ENCODE results near the gene HBG1. TPM values are rescaled to one million over a fixed set of nuclear protein-coding genes. Genes with fewer than 3 reads are reported as not detected.
A peak's percentile ranks its signal among the peaks of the same experiment; 100 is the strongest.

HBG1 gene
- total RNA-seq, 1 donor from 2014 or later = not detected

DNA sequence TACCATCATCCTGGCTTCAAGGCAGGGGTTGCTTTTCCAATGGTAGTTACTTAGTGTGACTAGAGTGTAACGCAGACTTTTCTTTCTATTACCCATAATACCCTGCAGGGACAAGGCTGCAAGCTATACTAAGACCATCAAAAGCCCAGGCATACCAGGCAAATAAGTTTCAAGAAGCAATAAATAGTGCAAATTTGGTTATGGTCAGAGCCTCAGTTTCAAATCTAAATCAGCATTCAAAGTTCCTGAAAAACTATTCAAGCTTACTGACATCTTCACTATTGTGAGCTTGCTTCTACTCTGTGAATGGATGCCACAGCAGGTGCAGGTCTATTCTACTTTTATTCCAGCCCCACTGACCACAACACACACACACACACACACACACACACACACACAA is 20.3 kb downstream of the HBG1 start:
- no peak for DNase-seq (ENCODE audit: extremely low read depth, low read depth, low spot score)

DNA sequence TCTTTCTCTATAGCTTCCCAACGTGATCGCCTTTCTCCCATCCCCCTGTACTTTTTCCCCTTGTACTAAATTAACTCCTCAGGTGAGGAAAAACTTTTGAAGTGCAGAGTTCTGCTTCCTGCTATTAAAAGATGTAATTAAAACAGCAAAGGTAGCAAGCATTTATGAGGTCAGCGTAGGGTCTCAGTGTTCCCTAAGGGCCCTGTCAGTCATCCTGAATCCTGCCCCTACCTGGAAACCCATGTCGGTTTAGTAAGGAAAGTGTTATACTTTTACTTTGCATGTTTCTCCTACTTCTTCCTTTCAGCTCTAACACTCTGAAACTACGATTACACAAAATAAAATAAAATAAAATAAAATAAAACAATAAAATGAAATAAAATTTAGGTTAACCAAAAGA is 21.5 kb downstream of the HBG1 start:
- no peak for DNase-seq (ENCODE audit: extremely low read depth, low read depth, low spot score)

- no peak for DNase-seq (ENCODE audit: extremely low read depth, low read depth, low spot score)
These were observed 22.0 kb downstream of the HBG1 start for GRCh38 chr11:5227681-5228080.

DNA sequence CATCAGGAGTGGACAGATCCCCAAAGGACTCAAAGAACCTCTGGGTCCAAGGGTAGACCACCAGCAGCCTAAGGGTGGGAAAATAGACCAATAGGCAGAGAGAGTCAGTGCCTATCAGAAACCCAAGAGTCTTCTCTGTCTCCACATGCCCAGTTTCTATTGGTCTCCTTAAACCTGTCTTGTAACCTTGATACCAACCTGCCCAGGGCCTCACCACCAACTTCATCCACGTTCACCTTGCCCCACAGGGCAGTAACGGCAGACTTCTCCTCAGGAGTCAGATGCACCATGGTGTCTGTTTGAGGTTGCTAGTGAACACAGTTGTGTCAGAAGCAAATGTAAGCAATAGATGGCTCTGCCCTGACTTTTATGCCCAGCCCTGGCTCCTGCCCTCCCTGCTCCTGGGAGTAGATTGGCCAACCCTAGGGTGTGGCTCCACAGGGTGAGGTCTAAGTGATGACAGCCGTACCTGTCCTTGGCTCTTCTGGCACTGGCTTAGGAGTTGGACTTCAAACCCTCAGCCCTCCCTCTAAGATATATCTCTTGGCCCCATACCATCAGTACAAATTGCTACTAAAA is 22.8 kb downstream of the HBG1 start, which contains the start of gene HBB:
HBB (minus strand) TSS at position 340 of the 579 bp plus-strand sequence; CDS start at position 290, 50 bp downstream.
- DNase-seq (ENCODE audit: extremely low read depth, low read depth, low spot score) = no peak

- DNase-seq (ENCODE audit: extremely low read depth, low read depth, low spot score) = no peak
These were observed 24.2 kb downstream of the HBG1 start for GRCh38 chr11:5225480-5225871.

GRCh38 chr11:5224538-5225479 is 24.8 kb downstream of the HBG1 start:
- DNase-seq (ENCODE audit: extremely low read depth, low read depth, low spot score) = no peak

GRCh38 chr11:5223686-5224085 is 26.0 kb downstream of the HBG1 start:
- no peak for DNase-seq (ENCODE audit: extremely low read depth, low read depth, low spot score)

DNA sequence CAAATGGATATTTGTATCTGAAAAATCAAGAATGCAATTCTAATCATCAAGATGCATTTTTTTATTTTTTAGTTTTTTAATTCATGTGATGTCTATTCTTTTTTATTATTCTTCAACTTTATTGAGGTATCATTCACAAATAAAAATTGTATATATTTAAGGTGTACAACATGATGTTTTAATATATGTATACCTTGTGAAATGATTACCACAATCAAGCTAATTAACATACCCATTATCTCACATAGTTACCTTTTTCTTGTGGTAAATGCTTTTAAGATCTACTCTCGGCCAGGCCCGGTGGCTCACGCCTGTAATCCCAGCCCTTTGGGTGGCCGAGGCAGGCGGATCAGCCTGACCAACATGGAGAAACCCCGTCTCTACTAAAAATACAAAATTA is 26.5 kb downstream of the HBG1 start:
- DNase-seq (ENCODE audit: extremely low read depth, low read depth, low spot score) = no peak

GRCh38 chr11:5210376-5210885 is 39.2 kb downstream of the HBG1 start:
- no peak for DNase-seq (ENCODE audit: extremely low read depth, low read depth, low spot score)

DNA sequence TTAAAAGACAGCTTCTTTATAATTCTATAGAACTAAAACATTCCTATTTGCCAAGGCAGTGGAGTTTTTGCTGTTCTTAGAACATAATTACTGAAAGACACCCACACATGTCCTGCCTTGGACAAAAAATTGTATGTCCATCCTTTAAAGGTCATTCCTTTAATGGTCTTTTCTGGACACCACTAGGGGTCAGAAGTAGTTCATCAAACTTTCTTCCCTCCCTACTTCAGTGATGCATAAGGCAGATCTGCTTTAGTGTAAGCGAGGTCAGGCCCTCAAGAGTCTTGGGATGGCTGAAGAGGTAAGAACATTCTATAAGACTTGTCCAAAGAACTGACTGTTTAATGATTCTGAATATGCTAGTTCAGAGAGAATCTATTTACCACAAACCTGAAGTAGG is 44.9 kb downstream of the HBG1 start:
- peak; percentile 27 for DNase-seq (ENCODE audit: extremely low read depth, low read depth, low spot score)

GRCh38 chr11:5203366-5203765 is 46.3 kb downstream of the HBG1 start:
- no peak for DNase-seq (ENCODE audit: extremely low read depth, low read depth, low spot score)

GRCh38 chr11:5200582-5200981 is 49.1 kb downstream of the HBG1 start, which contains the start of gene OR51V1:
OR51V1 (minus strand) TSS chr11:5200682; CDS start chr11:5200682, 0 bp downstream.
- no peak for DNase-seq (ENCODE audit: extremely low read depth, low read depth, low spot score)

DNA sequence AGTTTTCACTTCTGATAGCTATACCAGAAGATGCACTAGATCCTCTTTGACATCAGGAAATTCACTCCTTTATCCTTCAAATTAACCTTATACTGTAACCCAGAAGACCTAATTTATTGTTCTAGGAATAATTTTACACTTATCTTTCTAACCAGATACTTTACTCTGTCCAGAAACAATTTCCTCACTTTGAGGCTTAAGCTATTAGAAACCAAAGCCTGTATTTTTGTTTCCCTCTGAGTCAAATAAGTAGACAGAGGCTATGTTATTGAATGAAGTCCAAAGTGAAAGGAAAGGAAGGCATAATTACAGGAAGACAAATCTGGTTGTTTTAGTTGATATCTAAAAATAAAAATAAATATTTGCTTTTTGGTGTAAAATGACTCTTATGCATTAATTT is 51.4 kb downstream of the HBG1 start:
- DNase-seq (ENCODE audit: extremely low read depth, low read depth, low spot score) = no peak

Other genes with a start within 250 kb of the HBG1 start
- not detected in 2 replicates for gene OR52J3, start 203.3 kb downstream of the HBG1 start, total RNA-seq
- gene OR52E2, start 190.2 kb downstream of the HBG1 start, total RNA-seq = not detected in 2 replicates
- gene OR52E1, start 180.3 kb downstream of the HBG1 start, total RNA-seq = not detected in 2 replicates
- gene OR52A5, start 111.5 kb downstream of the HBG1 start, total RNA-seq = not detected in 2 replicates
- gene OR52A1, start 95.1 kb downstream of the HBG1 start, total RNA-seq = not detected in 2 replicates
- not detected in 2 replicates for gene OR51V1, start 49.2 kb downstream of the HBG1 start, total RNA-seq
- gene HBB, start 22.8 kb downstream of the HBG1 start, total RNA-seq = not detected in 2 replicates
- gene HBD, start 15.4 kb downstream of the HBG1 start, total RNA-seq = not detected in 2 replicates
- not detected in 2 replicates for gene HBG2, start 4.9 kb upstream of the HBG1 start, total RNA-seq
- not detected in 2 replicates for gene HBE1, start 20.1 kb upstream of the HBG1 start, total RNA-seq
- gene OR51B4, start 52.1 kb upstream of the HBG1 start, total RNA-seq = not detected in 2 replicates
- not detected in 2 replicates for gene OR51B2, start 74.4 kb upstream of the HBG1 start, total RNA-seq
- not detected in 2 replicates for gene OR51B5, start 93.7 kb upstream of the HBG1 start, total RNA-seq
- gene OR51B6, start 101.7 kb upstream of the HBG1 start, total RNA-seq = not detected in 2 replicates
- gene OR51M1, start 134.0 kb upstream of the HBG1 start, total RNA-seq = not detected in 2 replicates
- gene OR51Q1, start 172.3 kb upstream of the HBG1 start, total RNA-seq = not detected in 2 replicates
- not detected in 2 replicates for gene OR51I1, start 191.7 kb upstream of the HBG1 start, total RNA-seq
- gene OR51I2, start 199.5 kb upstream of the HBG1 start, total RNA-seq = not detected in 2 replicates
- not detected in 2 replicates for gene OR52D1, start 238.8 kb upstream of the HBG1 start, total RNA-seq

All from glomerular endothelial cell (primary cell).